HG03097 (cell line): ENCODE measurements around the gene NOL4L.

Experiments used
- ATAC-seq: cut with Tn5 transposase; IDR thresholded peaks from one replicate; pipeline ENCODE4 v1.9.1; 2021; ENCODE audit not compliant: unreplicated experiment, low FRiP score

NOL4L gene

GRCh38 chr20:32585011-32585585 is at the start of gene NOL4L:
NOL4L (minus strand) TSS chr20:32585333; CDS start chr20:32584890, 443 bp downstream.
- no peak for ATAC-seq

GRCh38 chr20:32634041-32634805 is 49.1 kb upstream of the NOL4L start:
- no peak for ATAC-seq

GRCh38 chr20:32632461-32633354 is 47.6 kb upstream of the NOL4L start:
- ATAC-seq, result no peak

- no peak for ATAC-seq
Observed at GRCh38 chr20:32631933-32632460, 46.9 kb upstream of the NOL4L start.

GRCh38 chr20:32629813-32630212 is 44.7 kb upstream of the NOL4L start:
- ATAC-seq, result no peak

GRCh38 chr20:32628960-32629530 is 43.9 kb upstream of the NOL4L start:
- no peak for ATAC-seq

- no peak for ATAC-seq
Observed at GRCh38 chr20:32626859-32627636, 41.9 kb upstream of the NOL4L start.

GRCh38 chr20:32626407-32626806 is 41.3 kb upstream of the NOL4L start:
- ATAC-seq, result no peak

GRCh38 chr20:32625996-32626395 is 40.9 kb upstream of the NOL4L start:
- ATAC-seq, result no peak

- ATAC-seq, result no peak
Observed at GRCh38 chr20:32624687-32625345, 39.7 kb upstream of the NOL4L start.

- ATAC-seq, result no peak
Observed at GRCh38 chr20:32623667-32624157, 38.6 kb upstream of the NOL4L start.

GRCh38 chr20:32622585-32623468 is 37.7 kb upstream of the NOL4L start:
- no peak for ATAC-seq

- no peak for ATAC-seq
Observed at GRCh38 chr20:32621891-32622584, 36.9 kb upstream of the NOL4L start.

- no peak for ATAC-seq
Observed at GRCh38 chr20:32621071-32621890, 36.1 kb upstream of the NOL4L start.

GRCh38 chr20:32619586-32619985 is 34.5 kb upstream of the NOL4L start:
- no peak for ATAC-seq

GRCh38 chr20:32614772-32615171 is 29.6 kb upstream of the NOL4L start:
- ATAC-seq, result no peak

GRCh38 chr20:32614303-32614702 is 29.2 kb upstream of the NOL4L start:
- ATAC-seq, result no peak
